SK-N-SH treated with all-trans-retinoic acid at 6 μM for 48 hours (cell line): ENCODE results near the gene BICDL1.

ENCODE experiments used
- ATAC-seq: fragments of 200-7000 bp; cut with Tn5 transposase; 3 replicates; pipeline ENCODE4 v1.9.1; 2020; ENCODE audit warnings: mild to moderate bottlenecking, moderate library complexity
- ARNTL ChIP-seq: fragments of 450-650 bp; formaldehyde crosslinking; IDR thresholded peaks from 2 replicates; pipeline ENCODE4 v1.5.0; 2020; ENCODE audit warnings: low read depth, mild to moderate bottlenecking, moderate library complexity, borderline replicate concordance
- BACH2 ChIP-seq: fragments of 250-450 bp; sonication (Bioruptor Pico); IDR thresholded peaks from 2 replicates; pipeline ENCODE4 v1.9.0; 2021; ENCODE audit warnings: mild to moderate bottlenecking, borderline replicate concordance
- CREB5 ChIP-seq: fragments of 250-450 bp; sonication (Bioruptor Pico); IDR thresholded peaks from 2 replicates; pipeline ENCODE4 v1.5.1; 2020; ENCODE audit warnings: low read depth, mild to moderate bottlenecking, moderate library complexity
- CSRNP3 ChIP-seq: fragments of 250-450 bp; sonication (Bioruptor Pico); IDR thresholded peaks from 2 replicates; pipeline ENCODE4 v1.5.1; 2021; ENCODE audit warnings: mild to moderate bottlenecking, moderate library complexity
- ESRRG ChIP-seq: fragments of 250-450 bp; sonication (Bioruptor Pico); IDR thresholded peaks from 2 replicates; pipeline ENCODE4 v1.6.1; 2021; ENCODE audit warnings: mild to moderate bottlenecking
- ISL1 ChIP-seq: fragments of 250-450 bp; sonication (Bioruptor Pico); IDR thresholded peaks from 2 replicates; pipeline ENCODE4 v2.1.2; 2022; ENCODE audit warnings: mild to moderate bottlenecking, moderate library complexity
- OSR1 ChIP-seq: fragments of 250-450 bp; sonication (Bioruptor Pico); IDR thresholded peaks from 2 replicates; pipeline ENCODE4 v1.8.0; 2022; ENCODE audit warnings: moderate library complexity, mild to moderate bottlenecking, inconsistent platforms
- POU6F1 ChIP-seq: fragments of 250-450 bp; sonication (Bioruptor Pico); IDR thresholded peaks from 2 replicates; pipeline ENCODE4 v1.8.0; 2021; ENCODE audit warnings: low read depth, mild to moderate bottlenecking, moderate library complexity, borderline replicate concordance
- PPARA ChIP-seq: fragments of 250-450 bp; sonication (Bioruptor Pico); IDR thresholded peaks from 2 replicates; pipeline ENCODE4 v1.5.0; 2020; ENCODE audit warnings: mild to moderate bottlenecking, borderline replicate concordance
- RARB ChIP-seq: fragments of 250-450 bp; sonication (Bioruptor Pico); IDR thresholded peaks from 2 replicates; pipeline ENCODE4 v1.8.0; 2021; ENCODE audit warnings: mild to moderate bottlenecking, moderate library complexity
- SNAI2 ChIP-seq: fragments of 250-450 bp; sonication (Bioruptor Pico); IDR thresholded peaks from 2 replicates; pipeline ENCODE4 v1.5.0; 2020; ENCODE audit warnings: mild to moderate bottlenecking, moderate library complexity
- TCF4 ChIP-seq: fragments of 250-450 bp; sonication (Bioruptor Pico); IDR thresholded peaks from 2 replicates; pipeline ENCODE4 v1.8.0; 2021; ENCODE audit warnings: mild to moderate bottlenecking, moderate library complexity, borderline replicate concordance
- TOX ChIP-seq: fragments of 250-450 bp; sonication (Bioruptor Pico); IDR thresholded peaks from 2 replicates; pipeline ENCODE4 v1.8.0; 2021; ENCODE audit warnings: mild to moderate bottlenecking, moderate library complexity, borderline replicate concordance
- TSHZ2 ChIP-seq: fragments of 250-450 bp; sonication (Bioruptor Pico); IDR thresholded peaks from 2 replicates; pipeline ENCODE4 v1.5.0; 2020; ENCODE audit warnings: mild to moderate bottlenecking, moderate library complexity
- ZC3H10 ChIP-seq: fragments of 250-450 bp; sonication (Bioruptor Pico); IDR thresholded peaks from 2 replicates; pipeline ENCODE4 v1.5.1; 2021; ENCODE audit warnings: mild to moderate bottlenecking, moderate library complexity
- ZFP3 ChIP-seq: fragments of 250-450 bp; sonication (Bioruptor Pico); IDR thresholded peaks from 2 replicates; pipeline ENCODE4 v1.5.0; 2020; ENCODE audit warnings: mild to moderate bottlenecking, moderate library complexity
- ZFP30 ChIP-seq: fragments of 450-650 bp; formaldehyde crosslinking; IDR thresholded peaks from 2 replicates; pipeline ENCODE4 v1.5.0; 2022; ENCODE audit warnings: mild to moderate bottlenecking, moderate library complexity
- ZNF565 ChIP-seq: fragments of 450-650 bp; formaldehyde crosslinking; conservative IDR thresholded peaks from 2 replicates; pipeline ENCODE4 v1.5.0; 2020; ENCODE audit warnings: low read depth, mild to moderate bottlenecking, moderate library complexity
- ZNF70 ChIP-seq: fragments of 450-650 bp; formaldehyde crosslinking; IDR thresholded peaks from 2 replicates; pipeline ENCODE4 v1.5.0; 2020; ENCODE audit warnings: mild to moderate bottlenecking, moderate library complexity
- ZNF8 ChIP-seq: fragments of 450-650 bp; formaldehyde crosslinking; IDR thresholded peaks from 2 replicates; pipeline ENCODE4 v1.5.0; 2020; ENCODE audit warnings: mild to moderate bottlenecking, moderate library complexity

Gene BICDL1

GRCh38 chr12:119998471-119999245 lies 9.6 kb downstream of the BICDL1 start:
- TF ChIP-seq ESRRG (CRISPR knock-in tag) (no peak), CSRNP3 (no peak), ISL1 (no peak), PPARA (CRISPR knock-in tag) (no peak), ZNF70 (CRISPR knock-in tag) (no peak), ZFP30 (CRISPR knock-in tag) (no peak), ZNF8 (CRISPR knock-in tag) (no peak), TOX (CRISPR knock-in tag) (no peak), POU6F1 (CRISPR knock-in tag) (no peak), RARB (CRISPR knock-in tag) (no peak), ZFP3 (CRISPR knock-in tag) (no peak), SNAI2 (no peak)
- TF ChIP-seq, all 23 proteins: peak for 0
- no peak for ATAC-seq

GRCh38 chr12:120000556-120000955 lies 11.5 kb downstream of the BICDL1 start:
- TF ChIP-seq CREB5: no peak
- TF ChIP-seq TSHZ2 (CRISPR knock-in tag): no peak
- no peak for TF ChIP-seq RARB (CRISPR knock-in tag)
- no peak for TF ChIP-seq TCF4 (CRISPR knock-in tag)
- TF ChIP-seq ARNTL (CRISPR knock-in tag): no peak
- ATAC-seq: no peak

GRCh38 chr12:120006258-120006975 lies 17.4 kb downstream of the BICDL1 start:
- no peak for ATAC-seq
- TF ChIP-seq ZNF8 (CRISPR knock-in tag) (no peak), POU6F1 (CRISPR knock-in tag) (no peak), BACH2 (CRISPR knock-in tag) (no peak), ZFP30 (CRISPR knock-in tag) (no peak), ZFP3 (CRISPR knock-in tag) (no peak), PPARA (CRISPR knock-in tag) (no peak), CREB5 (no peak), ISL1 (no peak), ZC3H10 (CRISPR knock-in tag) (no peak), OSR1 (no peak), ZNF565 (CRISPR knock-in tag) (no peak), ESRRG (CRISPR knock-in tag) (no peak), TCF4 (CRISPR knock-in tag) (no peak), TSHZ2 (CRISPR knock-in tag) (no peak), ZNF70 (CRISPR knock-in tag) (no peak)
